Measurements from ENCODE around the gene TEX52. TPM values are rescaled to one million over a fixed set of nuclear protein-coding genes. Genes with fewer than 3 reads are reported as not detected.

Gene TEX52
- total RNA-seq, 1 donor from 2014 or later = not detected

DNA sequence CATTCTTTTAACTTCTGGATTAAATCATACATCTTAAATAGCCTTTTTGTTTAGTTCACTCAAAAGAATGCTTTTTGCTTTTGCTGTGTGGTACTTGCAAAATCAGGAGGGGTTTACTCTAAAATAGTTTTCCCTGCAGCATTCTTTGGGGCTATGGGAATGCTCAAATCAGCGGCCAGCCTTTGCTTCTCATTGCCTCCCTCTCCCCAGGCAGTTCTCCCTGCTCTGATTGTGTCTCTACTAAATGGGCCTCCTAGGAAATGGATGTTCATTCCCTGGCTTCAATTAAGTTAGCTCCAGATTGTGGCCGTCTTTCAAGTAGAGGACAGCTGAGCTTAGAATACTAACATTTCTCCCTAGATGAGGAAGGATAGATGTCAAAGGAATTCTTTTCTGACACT lies 38.2 kb upstream of the TEX52 start:
- FAIRE-seq = no peak
- TF ChIP-seq, protein P1, sequence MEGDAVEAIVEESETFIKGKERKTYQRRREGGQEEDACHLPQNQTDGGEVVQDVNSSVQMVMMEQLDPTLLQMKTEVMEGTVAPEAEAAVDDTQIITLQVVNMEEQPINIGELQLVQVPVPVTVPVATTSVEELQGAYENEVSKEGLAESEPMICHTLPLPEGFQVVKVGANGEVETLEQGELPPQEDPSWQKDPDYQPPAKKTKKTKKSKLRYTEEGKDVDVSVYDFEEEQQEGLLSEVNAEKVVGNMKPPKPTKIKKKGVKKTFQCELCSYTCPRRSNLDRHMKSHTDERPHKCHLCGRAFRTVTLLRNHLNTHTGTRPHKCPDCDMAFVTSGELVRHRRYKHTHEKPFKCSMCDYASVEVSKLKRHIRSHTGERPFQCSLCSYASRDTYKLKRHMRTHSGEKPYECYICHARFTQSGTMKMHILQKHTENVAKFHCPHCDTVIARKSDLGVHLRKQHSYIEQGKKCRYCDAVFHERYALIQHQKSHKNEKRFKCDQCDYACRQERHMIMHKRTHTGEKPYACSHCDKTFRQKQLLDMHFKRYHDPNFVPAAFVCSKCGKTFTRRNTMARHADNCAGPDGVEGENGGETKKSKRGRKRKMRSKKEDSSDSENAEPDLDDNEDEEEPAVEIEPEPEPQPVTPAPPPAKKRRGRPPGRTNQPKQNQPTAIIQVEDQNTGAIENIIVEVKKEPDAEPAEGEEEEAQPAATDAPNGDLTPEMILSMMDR (IDR thresholded peaks at IDR 0.05; ENCODE audit: insufficient read depth, low read length, severe bottlenecking) = no peak
- H3K4me3 ChIP-seq (ENCODE audit: low read depth, low read length) = no peak overlapping the region
- H3K27me3 ChIP-seq (ENCODE audit: control insufficient read depth, insufficient read depth, low read length) = no peaks in the 10 kb centered on the region
- no peak for DNase-seq (ENCODE audit: low read depth)
- no peaks in the 10 kb centered on the region for H3K36me3 ChIP-seq (ENCODE audit: control insufficient read depth, insufficient read depth, low read length)

DNA sequence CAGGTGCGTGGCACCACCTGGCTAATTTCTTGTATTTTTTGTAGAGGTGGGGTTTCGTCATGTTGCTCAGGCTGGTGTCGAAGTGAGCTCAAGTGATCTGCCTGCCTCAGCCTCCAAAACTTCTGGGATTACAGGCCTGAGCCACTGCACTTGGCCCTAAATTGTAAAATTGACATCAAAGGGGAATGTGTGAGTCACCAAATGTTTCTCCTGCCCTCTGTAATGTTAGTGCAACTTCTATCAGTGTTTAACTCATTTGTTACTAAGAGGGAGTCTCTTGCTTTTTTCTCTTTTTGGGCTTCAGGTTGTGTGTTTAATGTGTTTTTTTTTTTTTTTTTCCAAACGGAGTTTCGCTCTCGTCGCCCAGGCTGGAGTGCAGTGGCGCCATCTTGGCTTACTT lies 36.2 kb upstream of the TEX52 start:
- FAIRE-seq (no peak), DNase-seq (ENCODE audit: low read depth) (peak; percentile 32)
- TF ChIP-seq, protein P1 (IDR thresholded peaks at IDR 0.05; ENCODE audit: insufficient read depth, low read length, severe bottlenecking) = no peak
- H3K36me3 ChIP-seq (ENCODE audit: control insufficient read depth, insufficient read depth, low read length) = no peaks in the 10 kb centered on the region
- H3K27me3 ChIP-seq (ENCODE audit: control insufficient read depth, insufficient read depth, low read length) = no peaks in the 10 kb centered on the region
- H3K4me3 ChIP-seq (ENCODE audit: low read depth, low read length) = no peak overlapping the region

DNA sequence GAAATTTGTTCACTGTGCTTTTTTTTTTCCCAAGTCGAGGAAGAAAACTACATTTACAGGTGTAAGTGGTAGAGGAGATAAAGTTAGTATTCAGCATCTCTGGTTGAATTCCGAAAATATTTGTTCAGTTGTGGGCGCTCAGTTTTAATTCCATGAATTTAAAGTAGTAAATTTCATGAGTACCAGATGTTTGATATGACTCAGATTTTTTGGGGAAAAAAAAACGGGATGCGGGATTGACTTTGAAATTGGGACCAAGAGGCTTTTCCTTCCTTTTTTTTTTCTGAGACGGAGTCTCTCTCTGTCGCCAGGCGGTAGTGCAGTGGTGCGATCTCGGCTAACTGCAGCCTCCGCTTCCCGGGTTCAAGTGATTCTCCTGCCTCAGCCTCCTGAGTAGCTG lies 35.4 kb upstream of the TEX52 start:
- H3K36me3 ChIP-seq (ENCODE audit: control insufficient read depth, insufficient read depth, low read length) = no peaks in the 10 kb centered on the region
- no peak overlapping the region for H3K4me3 ChIP-seq (ENCODE audit: low read depth, low read length)
- no peak for DNase-seq (ENCODE audit: low read depth)
- no peaks in the 10 kb centered on the region for H3K27me3 ChIP-seq (ENCODE audit: control insufficient read depth, insufficient read depth, low read length)
- no peak for FAIRE-seq
- TF ChIP-seq, protein P1 (IDR thresholded peaks at IDR 0.05; ENCODE audit: insufficient read depth, low read length, severe bottlenecking) = no peak

DNA sequence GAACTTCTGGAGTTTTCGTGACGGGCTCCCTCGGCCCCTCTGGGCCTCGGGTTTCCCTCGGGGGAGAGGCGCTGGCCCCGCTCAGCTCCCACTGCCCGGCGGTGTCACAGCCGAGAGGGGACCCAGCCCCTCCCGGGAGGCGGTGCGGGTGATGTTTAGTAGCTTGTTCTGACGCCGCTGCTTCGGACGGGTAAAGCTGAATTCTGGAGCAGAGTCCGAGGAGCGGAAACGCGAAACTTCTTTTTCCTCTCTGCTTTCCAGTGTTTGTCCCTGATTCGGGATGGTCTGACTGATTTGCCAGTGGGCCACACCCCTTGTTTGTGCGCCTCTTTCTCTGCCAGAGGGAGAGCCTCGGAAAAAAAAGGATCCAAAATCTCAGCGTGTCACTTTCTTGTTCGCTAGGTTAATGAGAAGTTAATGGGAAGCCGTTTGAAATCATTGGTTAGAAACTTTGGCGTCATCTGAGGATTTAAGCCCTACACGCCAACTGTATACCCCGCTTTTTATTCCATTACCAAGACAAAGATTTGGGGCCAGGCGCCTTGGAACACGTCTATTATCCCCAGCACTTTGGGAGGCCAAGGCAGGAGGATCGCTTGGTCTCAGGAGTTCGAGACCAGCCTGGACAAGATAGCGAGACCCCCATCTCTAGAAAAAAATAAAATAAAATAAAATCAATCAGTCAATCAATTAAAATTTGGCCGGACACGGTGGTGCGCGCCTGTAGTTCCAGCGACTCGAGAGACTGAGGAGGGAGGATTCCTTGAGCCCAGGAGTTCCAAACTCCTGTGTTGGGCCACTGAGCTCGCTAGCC lies 34.6 kb upstream of the TEX52 start:
- DNase-seq (ENCODE audit: low read depth) (peak; percentile 33), FAIRE-seq (no peak)
- peak overlapping the region; percentile 99 for H3K4me3 ChIP-seq (ENCODE audit: low read depth, low read length)
- H3K27me3 ChIP-seq (ENCODE audit: control insufficient read depth, insufficient read depth, low read length) = no peaks in the 10 kb centered on the region
- TF ChIP-seq, protein P1 (IDR thresholded peaks at IDR 0.05; ENCODE audit: insufficient read depth, low read length, severe bottlenecking) = no peak
- H3K36me3 ChIP-seq (ENCODE audit: control insufficient read depth, insufficient read depth, low read length) = no peaks in the 10 kb centered on the region

DNA sequence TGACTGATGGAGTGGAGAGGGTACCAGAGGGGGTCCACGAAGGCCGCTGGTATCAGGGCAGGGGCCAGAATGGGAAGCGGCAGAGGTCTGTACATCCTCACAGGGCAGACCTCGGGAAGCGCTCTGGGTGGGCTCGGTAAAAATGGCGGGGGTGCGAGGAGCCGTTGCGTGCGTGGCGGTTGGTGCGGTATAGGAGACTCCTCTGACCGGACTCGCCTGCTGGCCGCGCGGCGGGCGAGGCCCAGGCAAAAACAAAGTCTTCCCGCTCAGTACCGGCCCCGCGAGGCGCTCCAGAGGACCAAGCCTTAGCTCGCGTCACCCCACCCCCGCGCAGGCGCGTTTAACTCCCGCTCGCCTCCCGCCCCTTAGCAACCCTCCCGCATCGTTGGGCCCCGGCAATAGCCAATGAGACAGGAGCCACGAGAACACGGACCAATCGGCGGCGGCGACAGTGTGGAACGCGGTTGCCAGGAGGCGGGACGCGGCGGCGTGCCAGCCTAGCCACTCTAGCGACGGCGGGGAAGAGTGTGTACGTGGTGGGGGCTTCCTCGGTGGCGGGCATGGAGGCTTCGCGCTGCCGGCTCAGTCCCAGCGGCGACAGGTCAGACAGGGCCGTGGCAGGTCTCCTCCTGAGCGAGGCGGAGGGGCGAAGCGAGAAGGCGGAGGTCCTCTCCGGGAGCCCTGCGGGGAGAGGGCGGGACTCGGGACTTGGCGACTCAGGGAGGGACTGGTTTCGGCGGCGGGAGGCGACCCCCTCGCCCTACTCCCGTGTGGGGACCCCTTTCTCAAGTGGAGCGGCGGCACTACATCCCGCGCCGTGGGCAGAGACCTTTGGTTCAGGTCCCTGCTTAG lies 33.8 kb upstream of the TEX52 start, which contains the start of gene TULP3:
TSS of gene TULP3 (plus strand) at position 504 of the 852 bp plus-strand sequence. CDS start at position 561, 57 bp downstream.
- DNase-seq (ENCODE audit: low read depth) (peak; percentile 89), FAIRE-seq (no peak)
- Histone ChIP-seq H3K36me3 (ENCODE audit: control insufficient read depth, insufficient read depth, low read length) (peaks cover 1% of the 10 kb centered on the region), H3K4me3 (ENCODE audit: low read depth, low read length) (peak within 1 kb of the TSS; percentile 99), H3K27me3 (ENCODE audit: control insufficient read depth, insufficient read depth, low read length) (no peaks in the 10 kb centered on the region)
- TF ChIP-seq, protein P1 (IDR thresholded peaks at IDR 0.05; ENCODE audit: insufficient read depth, low read length, severe bottlenecking) = peak; percentile 24

All from bronchial epithelial cell (primary cell).